ENCODE results near the gene ART4.

Gene ART4

GRCh38 chr12:14840616-14841015 lies 2.7 kb downstream of the ART4 start:
- Histone ChIP-seq H3K27ac (ENCODE audit: low read depth, low read length) (no peak overlapping the region), H3K9ac (ENCODE audit: low read depth in 1 of 2, low read length in 2 of 2) (no peak overlapping the region), H3K4me1 (ENCODE audit: control insufficient read depth in 1 of 2, insufficient read depth in 2 of 2, low read length in 2 of 2) (peaks cover 3 to 8% of the 10 kb centered on the region in 2 donors), H3K4me3 (ENCODE audit: low read depth in 1 of 2, low read length in 2 of 2) (no peak overlapping the region), H3K27me3 (ENCODE audit: control insufficient read depth in 1 of 2, insufficient read depth in 2 of 2, low read length in 2 of 2) (no peaks in the 10 kb centered on the region), H3K36me3 (ENCODE audit: control insufficient read depth in 1 of 2, insufficient read depth in 2 of 2, low read length in 2 of 2) (no peaks in the 10 kb centered on the region), H3K9me3 (ENCODE audit: control insufficient read depth in 1 of 2, low read length in 2 of 2) (no peaks in the 10 kb centered on the region)

- no peaks in the 10 kb centered on the region for H3K27me3 ChIP-seq (ENCODE audit: control insufficient read depth in 1 of 2, insufficient read depth in 2 of 2, low read length in 2 of 2)
- peaks cover 3 to 8% of the 10 kb centered on the region in 2 donors for H3K4me1 ChIP-seq (ENCODE audit: control insufficient read depth in 1 of 2, insufficient read depth in 2 of 2, low read length in 2 of 2)
- no peak overlapping the region for H3K4me3 ChIP-seq (ENCODE audit: low read depth in 1 of 2, low read length in 2 of 2)
Observed at GRCh38 chr12:14839262-14839661, 4.1 kb downstream of the ART4 start.

GRCh38 chr12:14836336-14837210 lies 6.8 kb downstream of the ART4 start:
- Histone ChIP-seq H3K27me3 (ENCODE audit: control insufficient read depth in 1 of 2, insufficient read depth in 2 of 2, low read length in 2 of 2) (no peaks in the 10 kb centered on the region), H3K27ac (ENCODE audit: low read depth, low read length) (no peak overlapping the region)

More at GRCh38 chr12:14839262-14839661, 4.1 kb downstream of the ART4 start:
- Histone ChIP-seq H3K9me3 (ENCODE audit: control insufficient read depth in 1 of 2, low read length in 2 of 2) (no peaks in the 10 kb centered on the region), H3K9ac (ENCODE audit: low read depth in 1 of 2, low read length in 2 of 2) (no peak overlapping the region), H3K27ac (ENCODE audit: low read depth, low read length) (no peak overlapping the region), H3K36me3 (ENCODE audit: control insufficient read depth in 1 of 2, insufficient read depth in 2 of 2, low read length in 2 of 2) (no peaks in the 10 kb centered on the region)

GRCh38 chr12:14834509-14834908 lies 8.8 kb downstream of the ART4 start:
- no peaks in the 10 kb centered on the region for H3K36me3 ChIP-seq (ENCODE audit: control insufficient read depth in 1 of 2, insufficient read depth in 2 of 2, low read length in 2 of 2)
- H3K27me3 ChIP-seq (ENCODE audit: control insufficient read depth in 1 of 2, insufficient read depth in 2 of 2, low read length in 2 of 2) = no peaks in the 10 kb centered on the region
- H3K9me3 ChIP-seq (ENCODE audit: control insufficient read depth in 1 of 2, low read length in 2 of 2) = no peaks in the 10 kb centered on the region
- H3K27ac ChIP-seq (ENCODE audit: low read depth, low read length) = no peak overlapping the region
- no peak overlapping the region for H3K4me3 ChIP-seq (ENCODE audit: low read depth in 1 of 2, low read length in 2 of 2)
- H3K4me1 ChIP-seq (ENCODE audit: control insufficient read depth in 1 of 2, insufficient read depth in 2 of 2, low read length in 2 of 2) = no peaks in the 10 kb centered on the region
- no peak overlapping the region for H3K9ac ChIP-seq (ENCODE audit: low read depth in 1 of 2, low read length in 2 of 2)

More at GRCh38 chr12:14836336-14837210, 6.8 kb downstream of the ART4 start:
- no peak overlapping the region for H3K4me3 ChIP-seq (ENCODE audit: low read depth in 1 of 2, low read length in 2 of 2)
- no peaks in the 10 kb centered on the region for H3K9me3 ChIP-seq (ENCODE audit: control insufficient read depth in 1 of 2, low read length in 2 of 2)
- peaks cover under 1% of the 10 kb centered on the region in 2 donors for H3K4me1 ChIP-seq (ENCODE audit: control insufficient read depth in 1 of 2, insufficient read depth in 2 of 2, low read length in 2 of 2)
- H3K9ac ChIP-seq (ENCODE audit: low read depth in 1 of 2, low read length in 2 of 2) = no peak overlapping the region
- no peaks in the 10 kb centered on the region for H3K36me3 ChIP-seq (ENCODE audit: control insufficient read depth in 1 of 2, insufficient read depth in 2 of 2, low read length in 2 of 2)

GRCh38 chr12:14833952-14834351 lies 9.4 kb downstream of the ART4 start:
- Histone ChIP-seq H3K27me3 (ENCODE audit: control insufficient read depth in 1 of 2, insufficient read depth in 2 of 2, low read length in 2 of 2) (no peaks in the 10 kb centered on the region), H3K4me3 (ENCODE audit: low read depth in 1 of 2, low read length in 2 of 2) (no peak overlapping the region), H3K27ac (ENCODE audit: low read depth, low read length) (no peak overlapping the region), H3K9me3 (ENCODE audit: control insufficient read depth in 1 of 2, low read length in 2 of 2) (no peaks in the 10 kb centered on the region), H3K4me1 (ENCODE audit: control insufficient read depth in 1 of 2, insufficient read depth in 2 of 2, low read length in 2 of 2) (no peaks in the 10 kb centered on the region), H3K9ac (ENCODE audit: low read depth in 1 of 2, low read length in 2 of 2) (no peak overlapping the region), H3K36me3 (ENCODE audit: control insufficient read depth in 1 of 2, insufficient read depth in 2 of 2, low read length in 2 of 2) (no peaks in the 10 kb centered on the region)

- Histone ChIP-seq H3K27ac (ENCODE audit: low read depth, low read length) (no peak overlapping the region), H3K36me3 (ENCODE audit: control insufficient read depth in 1 of 2, insufficient read depth in 2 of 2, low read length in 2 of 2) (no peaks in the 10 kb centered on the region), H3K4me3 (ENCODE audit: low read depth in 1 of 2, low read length in 2 of 2) (no peak overlapping the region), H3K9ac (ENCODE audit: low read depth in 1 of 2, low read length in 2 of 2) (no peak overlapping the region), H3K4me1 (ENCODE audit: control insufficient read depth in 1 of 2, insufficient read depth in 2 of 2, low read length in 2 of 2) (no peaks in the 10 kb centered on the region), H3K9me3 (ENCODE audit: control insufficient read depth in 1 of 2, low read length in 2 of 2) (no peaks in the 10 kb centered on the region), H3K27me3 (ENCODE audit: control insufficient read depth in 1 of 2, insufficient read depth in 2 of 2, low read length in 2 of 2) (no peaks in the 10 kb centered on the region)
Observed at GRCh38 chr12:14833336-14833735, 10.0 kb downstream of the ART4 start.

GRCh38 chr12:14828892-14829291 lies 14.4 kb downstream of the ART4 start:
- Histone ChIP-seq H3K27me3 (ENCODE audit: control insufficient read depth in 1 of 2, insufficient read depth in 2 of 2, low read length in 2 of 2) (no peaks in the 10 kb centered on the region), H3K36me3 (ENCODE audit: control insufficient read depth in 1 of 2, insufficient read depth in 2 of 2, low read length in 2 of 2) (no peaks in the 10 kb centered on the region), H3K4me3 (ENCODE audit: low read depth in 1 of 2, low read length in 2 of 2) (no peak overlapping the region), H3K4me1 (ENCODE audit: control insufficient read depth in 1 of 2, insufficient read depth in 2 of 2, low read length in 2 of 2) (no peaks in the 10 kb centered on the region), H3K9ac (ENCODE audit: low read depth in 1 of 2, low read length in 2 of 2) (no peak overlapping the region), H3K27ac (ENCODE audit: low read depth, low read length) (no peak overlapping the region), H3K9me3 (ENCODE audit: control insufficient read depth in 1 of 2, low read length in 2 of 2) (no peaks in the 10 kb centered on the region)

GRCh38 chr12:14827043-14827442 lies 16.3 kb downstream of the ART4 start:
- no peaks in the 10 kb centered on the region for H3K4me1 ChIP-seq (ENCODE audit: control insufficient read depth in 1 of 2, insufficient read depth in 2 of 2, low read length in 2 of 2)
- no peaks in the 10 kb centered on the region for H3K36me3 ChIP-seq (ENCODE audit: control insufficient read depth in 1 of 2, insufficient read depth in 2 of 2, low read length in 2 of 2)
- no peaks in the 10 kb centered on the region for H3K9me3 ChIP-seq (ENCODE audit: control insufficient read depth in 1 of 2, low read length in 2 of 2)
- H3K4me3 ChIP-seq (ENCODE audit: low read depth in 1 of 2, low read length in 2 of 2) = no peak overlapping the region
- no peak overlapping the region for H3K9ac ChIP-seq (ENCODE audit: low read depth in 1 of 2, low read length in 2 of 2)
- no peaks in the 10 kb centered on the region for H3K27me3 ChIP-seq (ENCODE audit: control insufficient read depth in 1 of 2, insufficient read depth in 2 of 2, low read length in 2 of 2)
- H3K27ac ChIP-seq (ENCODE audit: low read depth, low read length) = no peak overlapping the region

GRCh38 chr12:14826491-14826890 lies 16.8 kb downstream of the ART4 start:
- H3K36me3 ChIP-seq (ENCODE audit: control insufficient read depth in 1 of 2, insufficient read depth in 2 of 2, low read length in 2 of 2) = no peaks in the 10 kb centered on the region
- H3K9me3 ChIP-seq (ENCODE audit: control insufficient read depth in 1 of 2, low read length in 2 of 2) = no peaks in the 10 kb centered on the region
- no peak overlapping the region for H3K9ac ChIP-seq (ENCODE audit: low read depth in 1 of 2, low read length in 2 of 2)
- no peaks in the 10 kb centered on the region for H3K4me1 ChIP-seq (ENCODE audit: control insufficient read depth in 1 of 2, insufficient read depth in 2 of 2, low read length in 2 of 2)
- H3K27ac ChIP-seq (ENCODE audit: low read depth, low read length) = no peak overlapping the region
- H3K4me3 ChIP-seq (ENCODE audit: low read depth in 1 of 2, low read length in 2 of 2) = no peak overlapping the region
- H3K27me3 ChIP-seq (ENCODE audit: control insufficient read depth in 1 of 2, insufficient read depth in 2 of 2, low read length in 2 of 2) = no peaks in the 10 kb centered on the region

- no peaks in the 10 kb centered on the region for H3K4me1 ChIP-seq (ENCODE audit: control insufficient read depth in 1 of 2, insufficient read depth in 2 of 2, low read length in 2 of 2)
- H3K9me3 ChIP-seq (ENCODE audit: control insufficient read depth in 1 of 2, low read length in 2 of 2) = no peaks in the 10 kb centered on the region
- H3K9ac ChIP-seq (ENCODE audit: low read depth in 1 of 2, low read length in 2 of 2) = no peak overlapping the region
- no peak overlapping the region for H3K27ac ChIP-seq (ENCODE audit: low read depth, low read length)
- no peak overlapping the region for H3K4me3 ChIP-seq (ENCODE audit: low read depth in 1 of 2, low read length in 2 of 2)
- no peaks in the 10 kb centered on the region for H3K36me3 ChIP-seq (ENCODE audit: control insufficient read depth in 1 of 2, insufficient read depth in 2 of 2, low read length in 2 of 2)
- H3K27me3 ChIP-seq (ENCODE audit: control insufficient read depth in 1 of 2, insufficient read depth in 2 of 2, low read length in 2 of 2) = no peaks in the 10 kb centered on the region
Observed at GRCh38 chr12:14825256-14825655, 18.1 kb downstream of the ART4 start.

Measured in duodenal mucosa (tissue), 2 donors.